HCT116 (cell line): ENCODE measurements around the gene MLLT6.

Source experiments
- EGR1 ChIP-seq: IDR thresholded peaks from 2 replicates; pipeline ENCODE4 v1.6.1; 2012; ENCODE audit warnings: low read depth
- EZH2 ChIP-seq: fragments of 200-600 bp; sonication (generic); IDR thresholded peaks from 2 replicates; pipeline ENCODE4 v1.6.1; 2017; ENCODE audit warnings: antibody characterized with exemption, mixed run types
- EZH2phosphoT487 ChIP-seq: fragments of 200-600 bp; IDR thresholded peaks from 2 replicates; pipeline ENCODE4 v1.6.1; 2018; ENCODE audit warnings: antibody characterized with exemption, borderline replicate concordance
- POLR2A ChIP-seq: IDR thresholded peaks from 2 replicates; pipeline ENCODE4 v1.7.0; 2011; ENCODE audit warnings: borderline replicate concordance; ENCODE audit not compliant: insufficient read depth, insufficient read length; ENCODE audit errors: extremely low read depth
- POLR2AphosphoS5 ChIP-seq: IDR thresholded peaks from 2 replicates; pipeline ENCODE4 v1.6.1; 2011; ENCODE audit warnings: mild to moderate bottlenecking, low read depth, low read length, moderate library complexity
- RAD21 ChIP-seq: IDR thresholded peaks from 2 replicates; pipeline ENCODE4 v1.6.1; 2012; ENCODE audit warnings: low read depth, mild to moderate bottlenecking
- REST ChIP-seq: IDR thresholded peaks from 2 replicates; pipeline ENCODE4 v1.6.1; 2012; ENCODE audit warnings: low read depth
- SIN3A ChIP-seq: IDR thresholded peaks from 2 replicates; pipeline ENCODE4 v1.6.1; 2012; ENCODE audit warnings: low read depth
- TCF7L2 ChIP-seq: IDR thresholded peaks from 2 replicates; pipeline ENCODE4 v1.7.0; 2011; ENCODE audit warnings: borderline replicate concordance, inconsistent platforms; ENCODE audit not compliant: insufficient read depth, insufficient read length; ENCODE audit errors: extremely low read depth
- ZNF274 ChIP-seq: fragments of 200-500 bp; sonication (Bioruptor generic); IDR thresholded peaks from 2 replicates; pipeline ENCODE4 v1.6.1; 2014; ENCODE audit warnings: mild to moderate bottlenecking, low read depth, low read length, inconsistent platforms
- TF ChIP-seq, protein P1 (sequence below), 3 experiments: fragments of 200-600 bp in 1 of 3; sonication (generic) in 1 of 3; IDR thresholded peaks in 2 of 3; conservative IDR thresholded peaks in 1 of 3; 2 replicates each; pipeline ENCODE4 v1.5.1; 2012 to 2017; ENCODE audit warnings: low read depth in 2 of 3, low read length in 2 of 3, antibody characterized with exemption in 1 of 3, borderline replicate concordance in 1 of 3, control low read depth in 1 of 3, mild to moderate bottlenecking in 1 of 3, mixed read lengths in 1 of 3, mixed run types in 1 of 3, moderate library complexity in 1 of 3; ENCODE audit not compliant: insufficient read depth in 1 of 3
- TF ChIP-seq, protein P2 (sequence below): IDR thresholded peaks from 2 replicates; pipeline ENCODE4 v1.6.1; 2011; ENCODE audit warnings: mild to moderate bottlenecking, low read length, moderate library complexity; ENCODE audit not compliant: insufficient replicate concordance; ENCODE audit errors: extremely low read depth

DNA sequence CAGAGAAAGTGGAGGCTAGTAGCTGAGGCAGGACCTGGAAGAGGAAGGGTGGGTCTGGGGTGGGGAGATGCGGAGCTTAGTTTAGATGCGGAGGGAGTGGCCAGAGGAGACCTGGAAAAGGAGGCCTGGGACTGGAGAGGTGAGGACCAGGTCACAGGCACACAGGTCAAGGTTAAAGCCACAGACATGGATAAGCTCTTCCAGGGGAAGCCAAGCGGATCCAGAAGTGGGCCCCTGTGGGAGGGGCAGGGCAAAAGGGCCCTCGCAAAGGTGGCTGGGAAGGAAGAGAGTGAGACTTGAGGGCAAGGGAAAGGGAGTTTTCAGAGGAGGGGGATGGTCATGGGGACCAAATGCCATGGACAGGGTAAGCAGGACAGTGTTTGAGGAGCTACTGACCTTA lies 13.9 kb upstream of the MLLT6 start:
- TF ChIP-seq ZNF274 (no peak), EZH2 (no peak), EZH2phosphoT487 (no peak), EGR1 (no peak), POLR2A (no peak), REST (no peak), SIN3A (no peak), RAD21 (no peak), POLR2AphosphoS5 (no peak), TCF7L2 (no peak)
- TF ChIP-seq, protein P1, sequence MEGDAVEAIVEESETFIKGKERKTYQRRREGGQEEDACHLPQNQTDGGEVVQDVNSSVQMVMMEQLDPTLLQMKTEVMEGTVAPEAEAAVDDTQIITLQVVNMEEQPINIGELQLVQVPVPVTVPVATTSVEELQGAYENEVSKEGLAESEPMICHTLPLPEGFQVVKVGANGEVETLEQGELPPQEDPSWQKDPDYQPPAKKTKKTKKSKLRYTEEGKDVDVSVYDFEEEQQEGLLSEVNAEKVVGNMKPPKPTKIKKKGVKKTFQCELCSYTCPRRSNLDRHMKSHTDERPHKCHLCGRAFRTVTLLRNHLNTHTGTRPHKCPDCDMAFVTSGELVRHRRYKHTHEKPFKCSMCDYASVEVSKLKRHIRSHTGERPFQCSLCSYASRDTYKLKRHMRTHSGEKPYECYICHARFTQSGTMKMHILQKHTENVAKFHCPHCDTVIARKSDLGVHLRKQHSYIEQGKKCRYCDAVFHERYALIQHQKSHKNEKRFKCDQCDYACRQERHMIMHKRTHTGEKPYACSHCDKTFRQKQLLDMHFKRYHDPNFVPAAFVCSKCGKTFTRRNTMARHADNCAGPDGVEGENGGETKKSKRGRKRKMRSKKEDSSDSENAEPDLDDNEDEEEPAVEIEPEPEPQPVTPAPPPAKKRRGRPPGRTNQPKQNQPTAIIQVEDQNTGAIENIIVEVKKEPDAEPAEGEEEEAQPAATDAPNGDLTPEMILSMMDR (IDR thresholded peaks at IDR 0.05 in 2 of 3, conservative IDR thresholded peaks at IDR 0.05 in 1 of 3; ENCODE audit: borderline replicate concordance in 1 of 3, insufficient read depth in 1 of 3, low read depth in 2 of 3, low read length in 2 of 3) = no peak
- TF ChIP-seq, protein P2, sequence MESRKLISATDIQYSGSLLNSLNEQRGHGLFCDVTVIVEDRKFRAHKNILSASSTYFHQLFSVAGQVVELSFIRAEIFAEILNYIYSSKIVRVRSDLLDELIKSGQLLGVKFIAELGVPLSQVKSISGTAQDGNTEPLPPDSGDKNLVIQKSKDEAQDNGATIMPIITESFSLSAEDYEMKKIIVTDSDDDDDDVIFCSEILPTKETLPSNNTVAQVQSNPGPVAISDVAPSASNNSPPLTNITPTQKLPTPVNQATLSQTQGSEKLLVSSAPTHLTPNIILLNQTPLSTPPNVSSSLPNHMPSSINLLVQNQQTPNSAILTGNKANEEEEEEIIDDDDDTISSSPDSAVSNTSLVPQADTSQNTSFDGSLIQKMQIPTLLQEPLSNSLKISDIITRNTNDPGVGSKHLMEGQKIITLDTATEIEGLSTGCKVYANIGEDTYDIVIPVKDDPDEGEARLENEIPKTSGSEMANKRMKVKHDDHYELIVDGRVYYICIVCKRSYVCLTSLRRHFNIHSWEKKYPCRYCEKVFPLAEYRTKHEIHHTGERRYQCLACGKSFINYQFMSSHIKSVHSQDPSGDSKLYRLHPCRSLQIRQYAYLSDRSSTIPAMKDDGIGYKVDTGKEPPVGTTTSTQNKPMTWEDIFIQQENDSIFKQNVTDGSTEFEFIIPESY = no peak
